SK-N-MC (cell line): Measurements from ENCODE around the gene TET1.
A peak's percentile ranks its signal among the peaks of the same experiment; 100 is the strongest.
"Not testable (repeated sequence)": the region's sequence is repeated elsewhere in the genome, so short reads cannot be mapped to it uniquely, and the experiment has no call there.

ENCODE experiments used
- DNase-seq: peaks from one replicate; pipeline ENCODE4 v3.0.0-alpha.2; 2011; ENCODE audit warnings: low read depth, low spot score
- H3K27ac ChIP-seq: fragments of 200-600 bp; sonication (generic); 2 replicates; pipeline ENCODE4 v1.5.1; 2016; ENCODE audit warnings: mixed run types
- H3K36me3 ChIP-seq: fragments of 200-600 bp; sonication (generic); 2 replicates; pipeline ENCODE4 v1.6.1; 2017; ENCODE audit warnings: antibody characterized with exemption, low read length, mixed read lengths; ENCODE audit not compliant: insufficient read depth
- H3K4me3 ChIP-seq: fragments of 200-600 bp; sonication (generic); 2 replicates; pipeline ENCODE4 v1.5.1; 2016
- H3K9ac ChIP-seq: fragments of 200-600 bp; sonication (generic); 2 replicates; pipeline ENCODE4 v1.8.0; 2017; ENCODE audit warnings: mixed run types, mixed read lengths; ENCODE audit not compliant: insufficient read length
- H3K9me3 ChIP-seq: fragments of 200-600 bp; sonication (generic); 2 replicates; pipeline ENCODE4 v1.6.1; 2017; ENCODE audit warnings: low read depth, mild to moderate bottlenecking, antibody characterized with exemption, low read length, moderate library complexity, mixed read lengths
- EZH2 ChIP-seq: fragments of 200-600 bp; sonication (generic); IDR thresholded peaks from one replicate; pipeline ENCODE4 v1.6.1; 2017; ENCODE audit warnings: antibody characterized with exemption
- FOXP2 ChIP-seq: optimal IDR thresholded peaks from 2 replicates; pipeline ENCODE3; 2011; ENCODE audit warnings: mild to moderate bottlenecking, moderate library complexity; ENCODE audit not compliant: insufficient read depth; ENCODE audit errors: extremely low read length, control extremely low read depth
- POLR2AphosphoS5 ChIP-seq: IDR thresholded peaks from 2 replicates; pipeline ENCODE4 v1.6.1; 2012; ENCODE audit warnings: mild to moderate bottlenecking, low read depth, low read length, borderline replicate concordance

The TET1 gene

DNA sequence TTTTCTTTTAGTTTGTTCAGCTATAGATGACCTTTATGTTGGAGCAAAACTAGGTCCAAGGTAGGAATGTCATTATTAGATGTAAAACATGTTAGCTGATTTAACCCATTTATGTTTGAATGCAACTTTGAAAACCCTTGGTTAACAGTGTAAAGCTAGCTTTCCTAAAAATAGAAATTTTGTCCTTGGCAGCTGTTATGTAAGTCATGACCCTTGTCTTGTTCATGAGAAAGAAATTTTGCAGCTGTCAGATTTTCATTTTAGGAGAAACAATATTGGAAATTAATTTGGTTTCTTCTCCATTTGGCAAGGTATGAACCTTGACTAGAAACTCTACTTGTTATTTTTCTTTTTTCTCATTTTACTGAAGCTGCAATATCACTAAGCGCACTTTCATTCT lies 137.0 kb downstream of the TET1 start:
- Histone ChIP-seq H3K27ac (no peak overlapping the region), H3K9ac (no peak overlapping the region), H3K36me3 (no peaks in the 10 kb centered on the region), H3K9me3 (no peaks in the 10 kb centered on the region), H3K4me3 (no peak overlapping the region)
- TF ChIP-seq POLR2AphosphoS5 (no peak), EZH2 (no peak)
- no peak for DNase-seq

DNA sequence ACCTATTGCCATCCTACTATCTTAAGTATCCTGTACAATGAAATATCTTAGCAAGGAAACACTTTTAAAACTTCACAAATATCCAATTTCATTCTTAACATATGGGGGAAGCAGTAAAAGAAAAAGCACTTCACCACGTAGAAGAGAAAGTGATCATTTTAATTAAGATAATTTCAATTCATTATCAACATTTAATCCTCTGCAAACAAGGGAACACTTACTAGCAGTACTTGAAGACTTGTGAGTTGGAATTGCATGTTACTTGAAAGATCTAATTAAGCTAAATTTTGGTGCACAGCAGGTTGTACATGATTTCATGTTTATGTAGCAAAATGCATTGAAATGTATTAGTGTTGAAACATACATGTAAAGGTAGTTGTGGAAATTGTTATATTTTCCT lies 140.1 kb downstream of the TET1 start:
- Histone ChIP-seq H3K36me3 (no peaks in the 10 kb centered on the region), H3K4me3 (0 out of 2 replicates have a peak overlapping the region, but pooled peaks have one; percentile 18), H3K9me3 (no peaks in the 10 kb centered on the region), H3K27ac (peak overlapping the region; percentile 65; the same call in 1 of the 2 replicates), H3K9ac (no peak overlapping the region)
- no peak for TF ChIP-seq POLR2AphosphoS5
- TF ChIP-seq FOXP2 = no peak
- TF ChIP-seq EZH2 = no peak
- no peak for DNase-seq

- no peak overlapping the region for H3K27ac ChIP-seq
- H3K4me3 ChIP-seq = no peak overlapping the region
- no peaks in the 10 kb centered on the region for H3K36me3 ChIP-seq
- no peak for DNase-seq
- no peak overlapping the region for H3K9ac ChIP-seq
- no peak for TF ChIP-seq EZH2
- no peak for TF ChIP-seq FOXP2
- no peak for TF ChIP-seq POLR2AphosphoS5
- no peaks in the 10 kb centered on the region for H3K9me3 ChIP-seq
Observed at GRCh38 chr10:68705548-68705947, 145.4 kb downstream of the TET1 start.

DNA sequence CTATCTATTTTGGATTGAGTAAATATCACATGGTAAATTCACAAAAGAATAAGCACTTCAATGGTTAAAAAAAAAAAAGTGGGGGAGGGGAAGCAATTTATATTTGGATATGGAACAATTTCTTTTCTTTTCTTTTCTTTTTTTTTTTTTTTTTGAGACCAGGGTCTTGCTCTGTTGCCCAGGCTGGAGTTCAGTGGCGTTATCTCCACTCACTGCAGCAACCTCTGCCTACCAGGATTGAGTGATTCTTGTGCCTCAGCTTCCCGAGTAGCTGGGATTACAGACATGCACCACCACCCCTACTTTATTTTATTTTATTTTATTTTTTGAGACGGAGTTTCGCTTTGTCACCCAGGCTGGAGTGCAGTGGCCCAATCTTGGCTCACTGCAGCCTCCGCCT lies 148.8 kb downstream of the TET1 start:
- H3K36me3 ChIP-seq, H3K27ac ChIP-seq, H3K4me3 ChIP-seq, H3K9ac ChIP-seq, DNase-seq, H3K9me3 ChIP-seq: not testable (repeated sequence)

- not testable (repeated sequence) for H3K9me3 ChIP-seq, H3K27ac ChIP-seq, H3K9ac ChIP-seq
Observed at GRCh38 chr10:68713065-68713464, 152.9 kb downstream of the TET1 start.

DNA sequence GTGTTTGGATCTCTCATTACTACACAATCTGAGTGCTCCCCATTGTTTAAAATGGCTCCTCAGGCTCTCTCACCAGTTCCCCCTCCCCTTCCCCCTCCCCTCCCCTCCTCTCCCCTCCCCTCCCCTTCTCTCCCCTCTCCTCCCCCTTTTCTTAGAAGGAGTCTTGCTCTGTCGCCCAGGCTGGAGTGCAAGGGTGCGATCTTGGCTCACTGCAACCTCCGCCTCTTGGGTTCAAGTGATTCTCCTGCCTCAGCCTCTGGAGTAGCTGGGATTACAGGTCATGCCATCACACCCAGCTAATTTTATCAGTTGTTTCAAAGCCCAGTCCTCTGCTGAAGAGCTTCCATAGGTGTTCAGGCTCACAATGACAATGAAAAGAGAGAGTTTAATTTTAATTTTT lies 157.3 kb downstream of the TET1 start:
- Histone ChIP-seq H3K9ac (no peak overlapping the region), H3K4me3 (no peak overlapping the region)
- TF ChIP-seq FOXP2 = no peak
- no peak for TF ChIP-seq EZH2
- TF ChIP-seq POLR2AphosphoS5 = no peak

More at GRCh38 chr10:68713065-68713464, 152.9 kb downstream of the TET1 start:
- not testable (repeated sequence) for H3K4me3 ChIP-seq, DNase-seq, H3K36me3 ChIP-seq

GRCh38 chr10:68720793-68721672 lies 160.9 kb downstream of the TET1 start, which contains the start of gene CCAR1:
Gene CCAR1, plus strand, starts transcription at chr10:68721239. Its CDS starts 1,266 bp downstream, at chr10:68722505.
- TF ChIP-seq EZH2 (no peak), POLR2AphosphoS5 (peak; percentile 78), FOXP2 (no peak)
- Histone ChIP-seq H3K9ac (peak within 1 kb of the TSS; percentile 85), H3K27ac (peak within 1 kb of the TSS; percentile 89), H3K4me3 (peak within 1 kb of the TSS; percentile 78), H3K9me3 (no peaks in the 10 kb centered on the region), H3K36me3 (peaks cover 17% of the 10 kb centered on the region; the same call in 1 of the 2 replicates)
- DNase-seq = peak; percentile 84

More for the DNA sequence above, 157.3 kb downstream of the TET1 start:
- DNase-seq = no peak
- no peaks in the 10 kb centered on the region for H3K36me3 ChIP-seq
- no peaks in the 10 kb centered on the region for H3K9me3 ChIP-seq
- no peak overlapping the region for H3K27ac ChIP-seq

GRCh38 chr10:68721673-68722335 lies 161.7 kb downstream of the TET1 start:
- Histone ChIP-seq H3K4me3 (peak overlapping the region; percentile 78), H3K36me3 (peaks cover 17% of the 10 kb centered on the region; the same call in 1 of the 2 replicates), H3K9me3 (no peaks in the 10 kb centered on the region), H3K27ac (peak overlapping the region; percentile 89), H3K9ac (peak overlapping the region; percentile 85)
- DNase-seq = no peak
- TF ChIP-seq FOXP2 = no peak
- TF ChIP-seq POLR2AphosphoS5 = no peak
- TF ChIP-seq EZH2 = no peak
